ENCODE measurements around the gene SNX4. TPM values are rescaled to one million over a fixed set of nuclear protein-coding genes. Genes with fewer than 3 reads are reported as not detected.

SNX4 gene
- total RNA-seq, 2 experiments from 2014 or later: 28.3 to 31.3 TPM

Other genes starting within 250 kb of the SNX4 start
- gene ZNF148, start 144.9 kb downstream of the SNX4 start, total RNA-seq: 10 to 100 TPM; 36.3 to 36.9 TPM
- 1 to 10 TPM; 9.4 to 10.0 TPM for gene OSBPL11, start 75.3 kb upstream of the SNX4 start, total RNA-seq